ENCODE measurements around the gene LDHAL6B.

LDHAL6B gene

DNA sequence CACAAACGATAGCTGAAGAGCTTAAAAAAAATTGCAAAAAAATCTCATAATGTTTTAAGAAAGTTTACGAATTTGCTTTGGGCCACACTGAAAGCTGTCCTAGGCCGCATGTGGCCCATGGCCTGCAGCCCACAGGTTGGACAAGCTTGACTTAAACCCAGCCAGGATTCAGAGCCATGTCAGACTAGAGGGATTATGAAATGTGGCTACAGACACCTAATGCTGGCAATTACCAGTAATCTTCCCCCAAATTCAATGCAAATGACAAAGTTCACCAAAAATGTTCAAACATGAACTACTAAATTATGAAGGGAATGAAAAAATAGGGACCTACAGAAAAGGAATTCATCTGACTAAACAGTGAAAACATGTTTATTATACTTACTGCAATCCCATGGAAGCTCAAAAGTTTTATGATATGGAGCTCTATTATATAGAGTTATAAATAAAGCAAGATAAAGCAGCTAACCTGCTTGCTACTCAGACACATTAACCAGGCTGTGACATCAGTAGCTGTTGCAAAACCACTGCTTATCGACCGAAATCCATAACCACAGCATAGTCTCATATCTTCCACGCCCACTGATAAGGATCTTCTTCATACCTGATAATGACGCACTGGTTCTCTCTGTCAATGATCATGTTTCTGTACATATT is 49.2 kb downstream of the LDHAL6B start:
- DNase-seq = no peak

DNA sequence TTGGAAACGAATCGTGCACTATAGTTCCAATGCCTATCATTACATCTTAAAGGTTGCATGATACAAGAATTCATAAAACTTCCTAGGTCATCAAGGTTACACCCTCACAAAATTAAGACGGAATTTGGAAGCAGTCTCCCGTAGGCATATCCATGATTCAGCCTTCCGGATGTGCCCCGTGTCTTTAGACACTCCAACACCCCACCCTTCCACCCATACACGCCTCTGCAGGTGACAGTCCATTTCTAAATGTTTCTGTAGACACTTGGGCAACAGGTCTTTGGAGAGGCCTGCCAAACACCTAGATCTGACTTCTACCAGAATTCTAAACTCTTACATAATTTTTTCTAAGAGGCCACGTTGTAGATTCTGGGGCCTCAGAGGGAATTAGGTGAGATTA is 49.8 kb downstream of the LDHAL6B start:
- DNase-seq = no peak

DNA sequence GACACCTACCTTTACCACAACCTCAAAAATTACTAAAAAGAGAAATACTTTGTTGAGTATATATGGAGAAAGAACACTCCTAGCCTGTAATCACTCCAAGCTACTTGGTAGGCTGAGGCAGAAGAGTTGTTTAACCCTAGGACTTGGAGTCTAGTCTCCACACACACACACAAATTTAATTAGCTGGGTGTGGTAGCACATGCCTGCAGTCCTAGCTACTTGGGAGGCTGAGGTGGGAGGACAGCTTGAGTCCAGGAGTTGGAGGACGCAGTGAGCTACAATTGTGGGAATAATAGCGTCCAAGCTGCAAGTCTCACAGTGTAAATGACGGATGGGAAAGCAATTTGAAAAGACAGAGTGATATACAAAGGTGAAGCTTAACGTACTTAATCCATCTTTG is 50.5 kb downstream of the LDHAL6B start:
- no peak for DNase-seq

All from femur (tissue), 1 donor.